Mucosa of descending colon (tissue), 3 donors: ENCODE data around the gene AANAT. TPM values are rescaled to one million over a fixed set of nuclear protein-coding genes. Genes with fewer than 3 reads are reported as not detected.

ENCODE experiments used
- ATAC-seq: fragments of 200-7000 bp; cut with Tn5 transposase; one replicate; pipeline ENCODE4 v1.9.1; 2020; ENCODE audit warnings: mild to moderate bottlenecking, moderate library complexity
- DNase-seq, 3 donors: peaks; one replicate each; pipeline ENCODE4 v3.0.0-alpha.2; 2020
- H3K36me3 ChIP-seq: fragments of 200-600 bp; one replicate; pipeline ENCODE4 v1.8.0; 2021; ENCODE audit warnings: low read depth, mild to moderate bottlenecking
- H3K4me1 ChIP-seq: fragments of 200-600 bp; one replicate; pipeline ENCODE4 v1.8.0; 2021; ENCODE audit warnings: low read depth, mild to moderate bottlenecking
- H3K4me3 ChIP-seq: fragments of 200-600 bp; one replicate; pipeline ENCODE4 v1.8.0; 2021; ENCODE audit warnings: mild to moderate bottlenecking
- H3K9me3 ChIP-seq: fragments of 200-600 bp; one replicate; pipeline ENCODE4 v1.8.0; 2021; ENCODE audit warnings: mild to moderate bottlenecking
- intact Hi-C, 2 donors: fragments of 100-400 bp; cut with DNase I in 1 of 2; cut with micrococcal nuclease in 1 of 2; formaldehyde crosslinking; loops; one replicate each; pipeline versions ENCODE4 v1.11.0 to v1.11.1; 2022; cut with DNase I, micrococcal nuclease
- total RNA-seq, 3 donors: library from RNA; stranded (reverse); fragmentation: NEBNext Ultra II Directional in 2 of 3; extraction: Animal tissue kit (Norgen Biotek cat#: 25700) in 2 of 3; gene quantifications; one replicate each; pipeline versions ENCODE4 v1.2.1 to v1.2.4, GENCODE V29; 2021 to 2023
- TF ChIP-seq, protein P1 (sequence below): fragments of 200-600 bp; IDR thresholded peaks from one replicate; pipeline ENCODE4 v1.8.0; 2022; ENCODE audit warnings: antibody characterized with exemption, mild to moderate bottlenecking
- donor health status: DM: no; HTN: no; CAD: no; lungs with moderate emphysema.
- donor health status: DM: no; HTN: no; CAD: no.
- donor health status: DM: no; HTN: yes; CAD: no.

Gene AANAT
- total RNA-seq, 3 donors from 2014 or later = not detected

DNA sequence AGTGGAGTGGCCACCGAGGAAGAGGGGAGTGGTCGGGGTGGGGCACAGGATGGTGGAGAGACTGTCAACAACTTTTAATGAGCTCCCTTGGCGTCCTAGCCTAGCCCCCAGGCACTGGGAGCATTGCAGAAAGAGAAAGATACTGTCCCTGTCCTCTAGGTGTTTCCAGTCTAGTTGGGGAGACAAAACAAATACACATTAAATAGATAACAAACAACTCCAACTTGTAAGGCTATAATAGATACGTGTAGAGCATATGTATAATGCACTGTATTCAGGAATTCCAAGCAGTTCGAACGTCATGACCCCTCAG is 14.0 kb upstream of the AANAT start:
- no peak for DNase-seq
- TF ChIP-seq, protein P1, sequence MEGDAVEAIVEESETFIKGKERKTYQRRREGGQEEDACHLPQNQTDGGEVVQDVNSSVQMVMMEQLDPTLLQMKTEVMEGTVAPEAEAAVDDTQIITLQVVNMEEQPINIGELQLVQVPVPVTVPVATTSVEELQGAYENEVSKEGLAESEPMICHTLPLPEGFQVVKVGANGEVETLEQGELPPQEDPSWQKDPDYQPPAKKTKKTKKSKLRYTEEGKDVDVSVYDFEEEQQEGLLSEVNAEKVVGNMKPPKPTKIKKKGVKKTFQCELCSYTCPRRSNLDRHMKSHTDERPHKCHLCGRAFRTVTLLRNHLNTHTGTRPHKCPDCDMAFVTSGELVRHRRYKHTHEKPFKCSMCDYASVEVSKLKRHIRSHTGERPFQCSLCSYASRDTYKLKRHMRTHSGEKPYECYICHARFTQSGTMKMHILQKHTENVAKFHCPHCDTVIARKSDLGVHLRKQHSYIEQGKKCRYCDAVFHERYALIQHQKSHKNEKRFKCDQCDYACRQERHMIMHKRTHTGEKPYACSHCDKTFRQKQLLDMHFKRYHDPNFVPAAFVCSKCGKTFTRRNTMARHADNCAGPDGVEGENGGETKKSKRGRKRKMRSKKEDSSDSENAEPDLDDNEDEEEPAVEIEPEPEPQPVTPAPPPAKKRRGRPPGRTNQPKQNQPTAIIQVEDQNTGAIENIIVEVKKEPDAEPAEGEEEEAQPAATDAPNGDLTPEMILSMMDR = no peak
- Histone ChIP-seq H3K4me1 (peaks cover 12% of the 10 kb centered on the region), H3K9me3 (no peaks in the 10 kb centered on the region), H3K36me3 (no peaks in the 10 kb centered on the region), H3K4me3 (no peak overlapping the region)
- no peak for ATAC-seq
- intact Hi-C loops = no loop called here

DNA sequence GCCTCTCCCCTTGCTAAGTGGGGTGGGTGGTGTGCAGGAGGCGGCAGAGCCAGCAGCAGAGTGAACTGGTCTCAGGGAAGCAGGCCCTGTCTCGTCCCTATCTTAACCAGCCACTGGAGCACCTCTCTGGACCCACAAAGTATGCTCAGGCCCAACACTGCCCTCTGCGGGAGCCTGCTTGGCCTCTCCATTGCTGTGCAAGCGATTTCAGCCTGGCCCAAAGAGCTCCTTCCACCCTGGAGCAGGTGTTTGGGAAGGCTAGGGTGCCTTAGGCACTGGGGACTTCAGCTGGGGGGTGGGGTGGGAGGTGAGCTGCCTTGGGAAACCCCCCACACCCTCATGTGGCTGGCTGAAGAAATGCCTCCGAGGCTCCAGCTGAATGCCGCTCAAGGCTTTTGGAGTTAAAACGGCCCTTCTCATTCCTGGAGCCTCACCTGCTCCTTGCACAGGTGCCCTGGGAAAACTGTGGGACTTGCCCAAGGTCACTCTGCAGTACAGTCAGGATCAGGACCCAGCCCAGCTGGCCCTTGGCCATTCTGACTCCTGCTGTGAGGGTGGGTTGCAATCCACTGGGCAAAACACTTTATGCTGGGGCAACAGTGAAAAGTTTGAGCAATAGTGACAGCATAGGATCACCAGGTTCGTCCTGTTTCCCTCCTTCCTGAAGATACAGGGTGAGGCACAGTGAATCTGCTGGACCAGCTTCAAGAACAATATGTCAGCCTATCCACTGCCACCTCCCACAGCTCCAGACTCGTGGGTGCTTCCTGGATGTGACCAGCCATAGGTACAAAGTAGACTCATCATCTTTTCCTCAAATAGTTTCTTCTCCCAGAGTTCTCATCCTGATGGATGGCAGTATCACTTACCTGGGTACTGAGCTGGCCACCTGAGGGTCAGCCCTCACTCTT is 8.6 kb upstream of the AANAT start:
- peak in 2 of 3 donors; percentile 69 to 71 for DNase-seq
- no peaks in the 10 kb centered on the region for H3K4me1 ChIP-seq
- intact Hi-C loops = no loop called here
- H3K36me3 ChIP-seq = no peaks in the 10 kb centered on the region
- peak; percentile 79 for ATAC-seq
- H3K4me3 ChIP-seq = no peak overlapping the region
- no peaks in the 10 kb centered on the region for H3K9me3 ChIP-seq
- TF ChIP-seq, protein P1 = peak; percentile 14

DNA sequence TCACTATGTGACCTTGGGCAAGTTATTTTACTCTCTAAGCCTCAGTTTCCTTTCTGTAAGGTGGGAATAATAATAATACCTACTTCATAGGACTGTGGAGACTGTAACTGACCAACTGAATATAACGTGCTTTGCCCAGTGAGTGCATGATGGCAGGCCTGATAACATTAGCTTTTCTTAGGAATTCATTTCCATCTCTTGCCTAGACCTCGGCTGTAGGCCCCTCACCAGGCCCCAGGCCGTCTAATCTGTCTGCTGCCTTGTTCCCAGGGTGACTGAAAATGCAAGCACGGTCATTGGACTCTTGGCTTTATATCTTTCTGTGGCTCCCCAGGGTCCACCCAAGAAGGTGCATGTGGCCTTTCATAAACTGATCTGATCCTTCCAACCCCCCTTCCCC is 7.7 kb upstream of the AANAT start:
- DNase-seq = no peak
- Histone ChIP-seq H3K4me3 (no peak overlapping the region), H3K36me3 (no peaks in the 10 kb centered on the region), H3K4me1 (no peaks in the 10 kb centered on the region), H3K9me3 (no peaks in the 10 kb centered on the region)
- intact Hi-C loops = no loop called here
- TF ChIP-seq, protein P1 = no peak
- ATAC-seq = no peak

DNA sequence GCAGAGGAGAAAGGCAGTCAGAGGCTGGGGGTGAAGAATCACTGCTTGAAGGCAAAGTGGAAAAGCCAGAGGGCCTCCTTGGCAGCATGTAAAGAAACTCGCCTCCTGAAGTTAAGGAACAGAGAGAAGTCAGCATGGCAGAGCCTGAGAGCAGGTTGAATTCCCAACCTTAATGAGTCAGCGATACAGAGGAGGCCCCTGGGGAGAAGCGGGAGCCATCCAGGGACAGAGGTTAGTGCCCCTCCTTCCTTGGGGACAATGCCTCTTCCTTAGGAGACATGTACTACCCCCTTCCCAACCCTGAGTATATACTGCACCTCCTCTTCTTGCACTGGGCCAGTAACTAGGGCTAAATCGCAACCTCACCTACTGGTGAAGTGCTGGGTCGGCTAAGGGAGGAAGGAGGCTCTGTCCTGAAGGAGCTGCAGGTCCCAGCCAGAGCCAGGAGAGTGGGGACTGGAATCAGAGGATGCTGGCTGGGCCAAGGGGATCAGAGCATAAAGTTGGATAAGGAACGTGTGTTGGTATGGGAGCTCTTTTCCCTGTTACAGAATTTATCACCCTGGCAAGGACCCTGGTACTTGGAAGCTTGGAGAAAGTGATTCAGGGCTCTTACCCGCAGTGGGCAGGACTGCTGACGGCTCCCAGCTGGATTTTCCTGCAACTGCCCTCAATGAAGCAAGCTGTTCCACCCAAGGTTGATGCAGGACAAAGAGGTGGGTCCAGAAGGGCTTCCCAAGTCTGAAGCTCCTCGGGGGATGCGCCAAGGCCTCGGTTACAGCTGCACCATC is 5.4 kb upstream of the AANAT start:
- intact Hi-C loops = no loop called here

DNA sequence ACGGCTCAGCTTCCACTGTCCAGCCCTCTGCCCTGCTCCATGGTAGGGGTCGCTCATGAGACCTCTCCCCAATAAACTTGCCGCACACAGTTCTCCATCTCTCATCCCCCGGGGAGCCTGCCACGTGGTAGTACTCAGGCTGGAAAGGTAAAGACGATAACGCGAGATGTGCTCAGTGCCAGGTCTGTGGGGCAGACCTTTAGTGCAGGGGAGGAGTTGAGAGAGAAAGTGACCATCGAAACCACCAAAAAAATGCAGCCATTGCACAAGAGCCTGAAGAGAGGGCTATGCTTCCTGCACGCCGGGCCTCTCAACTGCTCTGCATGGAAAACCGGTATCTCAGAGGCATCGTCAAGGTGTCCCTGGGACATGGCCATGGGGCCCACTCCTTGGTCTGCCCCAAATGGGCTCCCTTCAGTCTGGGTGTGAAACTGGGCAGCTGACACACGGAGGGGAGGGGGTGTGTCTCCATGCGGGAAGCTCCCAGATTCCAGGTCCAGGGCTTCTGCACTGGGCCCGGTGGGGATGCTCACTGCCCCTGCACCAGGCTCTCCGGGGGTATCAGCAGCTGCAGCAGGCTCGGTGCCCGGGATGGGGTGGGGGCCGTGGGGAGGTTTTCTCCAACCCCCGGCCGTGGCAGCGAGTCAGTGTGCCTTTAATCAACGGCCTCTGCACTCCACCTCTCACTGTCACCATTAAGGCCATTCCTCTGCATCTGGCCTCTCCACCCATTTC is 4.7 kb upstream of the AANAT start:
- H3K4me3 ChIP-seq = no peak overlapping the region
- DNase-seq (peak in 1 of 3 donors; percentile 41), ATAC-seq (no peak)
- intact Hi-C loops = no loop called here
- TF ChIP-seq, protein P1 = no peak
- H3K36me3 ChIP-seq = no peaks in the 10 kb centered on the region
- no peaks in the 10 kb centered on the region for H3K9me3 ChIP-seq
- no peaks in the 10 kb centered on the region for H3K4me1 ChIP-seq

More for the DNA sequence above, 5.4 kb upstream of the AANAT start:
- no peak overlapping the region for H3K4me3 ChIP-seq
- TF ChIP-seq, protein P1 = no peak
- DNase-seq = peak in 1 of 3 donors; percentile 31
- no peaks in the 10 kb centered on the region for H3K9me3 ChIP-seq
- no peak for ATAC-seq
- H3K4me1 ChIP-seq = no peaks in the 10 kb centered on the region
- no peaks in the 10 kb centered on the region for H3K36me3 ChIP-seq
